ENCODE results near the gene HIP1. TPM values are rescaled to one million over a fixed set of nuclear protein-coding genes. Genes with fewer than 3 reads are reported as not detected.
A peak's percentile ranks its signal among the peaks of the same experiment; 100 is the strongest.

HIP1 gene
- total RNA-seq, 4 donors from 2014 or later = 2.3 to 38.8 (median 6.9) TPM

DNA sequence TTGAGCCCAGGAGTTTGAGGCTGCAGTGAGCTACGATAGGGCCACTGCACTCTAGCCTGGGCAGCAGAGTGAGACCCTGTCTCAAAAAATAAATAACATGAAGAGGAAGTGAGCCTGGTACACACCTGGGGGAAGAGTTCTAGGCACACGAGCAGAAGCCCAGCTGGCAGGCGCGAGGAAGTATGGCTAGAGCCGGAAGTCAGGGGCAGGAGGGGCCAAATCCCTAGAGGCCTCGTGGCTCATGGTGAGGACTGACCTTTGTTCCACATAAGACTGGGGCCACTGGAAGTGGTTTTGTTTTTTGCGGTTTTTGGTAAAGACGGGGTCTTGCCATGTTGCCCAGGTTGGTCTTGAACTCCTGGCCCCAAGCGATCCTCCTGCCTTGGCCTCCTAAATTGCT is 117.6 kb downstream of the HIP1 start:
- DNase-seq = peak in 2 of 3 donors; percentile 17 to 52
- TF ChIP-seq POLR2A (IDR thresholded peaks at IDR 0.05) (no peak), CTCF (IDR thresholded peaks at IDR 0.05) (no peak)
- no peaks in the 10 kb centered on the region for H3K4me1 ChIP-seq
- no peak overlapping the region for H3K4me3 ChIP-seq
- H3K36me3 ChIP-seq = no peaks in the 10 kb centered on the region
- no peaks in the 10 kb centered on the region for H3K27me3 ChIP-seq
- H3K9me3 ChIP-seq = no peaks in the 10 kb centered on the region
- H3K27ac ChIP-seq = no peak overlapping the region

DNA sequence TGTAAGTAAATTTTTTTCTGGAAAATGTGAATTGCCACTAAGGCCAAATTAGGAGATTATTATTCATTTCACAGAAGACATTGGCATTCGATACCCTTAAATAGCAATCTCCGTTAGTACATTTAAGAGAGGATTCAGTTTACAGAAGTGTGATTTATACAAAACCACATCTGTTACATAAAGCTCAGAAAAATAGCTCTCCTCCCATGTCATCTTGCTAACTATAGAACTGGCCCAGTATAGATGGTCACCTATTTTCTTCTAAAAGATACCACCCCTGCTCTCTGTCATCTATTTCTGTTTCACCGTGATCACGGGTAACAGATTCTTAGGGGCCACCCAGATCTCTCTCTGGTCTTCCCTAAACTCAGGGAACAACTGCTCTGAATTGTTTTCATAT is 119.1 kb downstream of the HIP1 start:
- no peak for DNase-seq
- no peaks in the 10 kb centered on the region for H3K9me3 ChIP-seq
- H3K4me1 ChIP-seq = no peaks in the 10 kb centered on the region
- H3K36me3 ChIP-seq = no peaks in the 10 kb centered on the region
- no peaks in the 10 kb centered on the region for H3K27me3 ChIP-seq
- H3K27ac ChIP-seq = no peak overlapping the region
- no peak for TF ChIP-seq CTCF (IDR thresholded peaks at IDR 0.05)
- TF ChIP-seq POLR2A (IDR thresholded peaks at IDR 0.05) = no peak
- no peak overlapping the region for H3K4me3 ChIP-seq

GRCh38 chr7:75617634-75618234 is 121.0 kb downstream of the HIP1 start:
- no peaks in the 10 kb centered on the region for H3K36me3 ChIP-seq
- H3K4me3 ChIP-seq = no peak overlapping the region
- H3K27me3 ChIP-seq = no peaks in the 10 kb centered on the region
- no peaks in the 10 kb centered on the region for H3K4me1 ChIP-seq
- DNase-seq = peak in 2 of 3 donors; percentile 55 to 75
- H3K27ac ChIP-seq = peak overlapping the region in 1 of 4 donors; percentile 49
- no peak for TF ChIP-seq CTCF (IDR thresholded peaks at IDR 0.05)
- TF ChIP-seq POLR2A (IDR thresholded peaks at IDR 0.05) = no peak
- H3K9me3 ChIP-seq = no peaks in the 10 kb centered on the region

GRCh38 chr7:75616421-75617167 is 122.1 kb downstream of the HIP1 start:
- Histone ChIP-seq H3K36me3 (no peaks in the 10 kb centered on the region), H3K9me3 (no peaks in the 10 kb centered on the region), H3K27me3 (no peaks in the 10 kb centered on the region), H3K4me3 (no peak overlapping the region), H3K4me1 (no peaks in the 10 kb centered on the region), H3K27ac (no peak overlapping the region)
- no peak for DNase-seq
- no peak for TF ChIP-seq POLR2A (IDR thresholded peaks at IDR 0.05)
- no peak for TF ChIP-seq CTCF (IDR thresholded peaks at IDR 0.05)

GRCh38 chr7:75614401-75614800 is 124.3 kb downstream of the HIP1 start:
- no peaks in the 10 kb centered on the region for H3K27me3 ChIP-seq
- H3K27ac ChIP-seq = no peak overlapping the region
- no peaks in the 10 kb centered on the region for H3K9me3 ChIP-seq
- no peak for DNase-seq
- H3K36me3 ChIP-seq = no peaks in the 10 kb centered on the region
- H3K4me3 ChIP-seq = no peak overlapping the region
- no peaks in the 10 kb centered on the region for H3K4me1 ChIP-seq
- TF ChIP-seq CTCF (IDR thresholded peaks at IDR 0.05) = no peak
- TF ChIP-seq POLR2A (IDR thresholded peaks at IDR 0.05) = no peak

Data from Peyer's patch (tissue), 4 donors.